DOHH2 (cell line): ENCODE data around the gene RBPJ.

Experiments used
- CTCF ChIP-seq: fragments of 200-600 bp; sonication (generic); IDR thresholded peaks from one replicate; pipeline ENCODE4 v1.5.1; 2014; ENCODE audit warnings: antibody characterized with exemption, mild to moderate bottlenecking, low read depth, low read length; ENCODE audit not compliant: poor library complexity, severe bottlenecking
- EZH2phosphoT487 ChIP-seq: fragments of 200-600 bp; sonication (generic); IDR thresholded peaks from 2 replicates; pipeline ENCODE4 v1.6.1; 2017; ENCODE audit warnings: borderline replicate concordance, mild to moderate bottlenecking, antibody characterized with exemption, low read length, moderate library complexity, mixed read lengths

GRCh38 chr4:26484032-26484515, 163.3 kb downstream of the RBPJ start:
- TF ChIP-seq CTCF: no peak
- TF ChIP-seq EZH2phosphoT487: no peak
